Peyer's patch (tissue), 4 donors: ENCODE measurements around the gene TOR4A. TPM values are rescaled to one million over a fixed set of nuclear protein-coding genes. Genes with fewer than 3 reads are reported as not detected.

Experiments
- DNase-seq, 3 donors: peaks; one replicate each; pipeline ENCODE4 v3.0.0-alpha.2; 2017 to 2019
- H3K27ac ChIP-seq, 4 donors: fragments of 200-600 bp; sonication (generic); one replicate each; pipeline ENCODE4 v1.5.1; 2016 to 2019
- H3K27me3 ChIP-seq, 2 donors: fragments of 200-600 bp; sonication (generic); one replicate each; pipeline ENCODE4 v1.5.1; 2019
- H3K36me3 ChIP-seq, 3 donors: fragments of 200-600 bp; sonication (generic); one replicate each; pipeline ENCODE4 v1.5.1; 2016 to 2019
- H3K4me1 ChIP-seq, 4 donors: fragments of 200-600 bp; sonication (generic); one replicate each; pipeline ENCODE4 v1.5.1; 2016 to 2019
- H3K4me3 ChIP-seq, 4 donors: fragments of 200-600 bp; sonication (generic); 1 replicate in 3 of 4; 2 replicates in 1 of 4; pipeline ENCODE4 v1.5.1; 2016 to 2019; ENCODE audit warnings: mild to moderate bottlenecking in 1 of 4
- H3K9me3 ChIP-seq, 4 donors: fragments of 200-600 bp; sonication (generic); one replicate each; pipeline ENCODE4 v1.5.1; 2016 to 2019; ENCODE audit warnings: mild to moderate bottlenecking in 1 of 4
- POLR2A ChIP-seq, 2 donors: fragments of 450-650 bp; IDR thresholded peaks; one replicate each; pipeline ENCODE4 v1.5.1; 2017; ENCODE audit warnings: antibody characterized with exemption in 2 of 2, mild to moderate bottlenecking in 2 of 2, moderate library complexity in 2 of 2
- total RNA-seq, 4 donors: library from RNA; depleted of rRNA; stranded (reverse); fragments of >200 nt; gene quantifications; one replicate each; pipeline ENCODE4 v1.1.0, GENCODE V29; 2016
- TF ChIP-seq, protein P1 (sequence below), 6 experiments: fragments of 450-650 bp in 4 of 6; fragments of 200-600 bp in 2 of 6; sonication (generic) in 1 of 6; IDR thresholded peaks; one replicate each; pipeline ENCODE4 v1.5.1; 2017 to 2019; ENCODE audit warnings: antibody characterized with exemption in 6 of 6, mild to moderate bottlenecking in 3 of 6, moderate library complexity in 1 of 6

The TOR4A gene
- total RNA-seq, 4 donors from 2014 or later = 33.8 to 45.7 (median 39.2) TPM

DNA sequence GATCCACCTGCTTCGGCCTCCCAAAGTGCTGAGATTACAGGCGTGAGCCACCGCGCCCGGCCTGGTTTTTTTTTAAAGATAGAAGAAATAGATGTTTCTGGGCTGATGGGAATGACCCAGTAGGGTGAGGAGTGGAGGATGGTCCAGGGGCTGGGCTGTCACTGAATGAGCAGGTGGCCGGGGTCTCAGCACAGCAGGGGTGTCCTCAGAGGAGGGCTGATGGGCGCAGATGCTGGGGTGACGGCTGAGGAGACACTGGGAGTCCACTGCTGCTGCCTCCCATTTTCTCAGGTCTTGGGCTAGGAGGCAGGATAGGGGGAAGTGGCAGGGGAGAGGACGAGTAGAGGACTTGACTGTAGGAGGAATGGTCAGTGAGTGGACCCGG is 2.3 kb upstream of the TOR4A start:
- no peak for TF ChIP-seq POLR2A (IDR thresholded peaks at IDR 0.05)
- TF ChIP-seq, protein P1, sequence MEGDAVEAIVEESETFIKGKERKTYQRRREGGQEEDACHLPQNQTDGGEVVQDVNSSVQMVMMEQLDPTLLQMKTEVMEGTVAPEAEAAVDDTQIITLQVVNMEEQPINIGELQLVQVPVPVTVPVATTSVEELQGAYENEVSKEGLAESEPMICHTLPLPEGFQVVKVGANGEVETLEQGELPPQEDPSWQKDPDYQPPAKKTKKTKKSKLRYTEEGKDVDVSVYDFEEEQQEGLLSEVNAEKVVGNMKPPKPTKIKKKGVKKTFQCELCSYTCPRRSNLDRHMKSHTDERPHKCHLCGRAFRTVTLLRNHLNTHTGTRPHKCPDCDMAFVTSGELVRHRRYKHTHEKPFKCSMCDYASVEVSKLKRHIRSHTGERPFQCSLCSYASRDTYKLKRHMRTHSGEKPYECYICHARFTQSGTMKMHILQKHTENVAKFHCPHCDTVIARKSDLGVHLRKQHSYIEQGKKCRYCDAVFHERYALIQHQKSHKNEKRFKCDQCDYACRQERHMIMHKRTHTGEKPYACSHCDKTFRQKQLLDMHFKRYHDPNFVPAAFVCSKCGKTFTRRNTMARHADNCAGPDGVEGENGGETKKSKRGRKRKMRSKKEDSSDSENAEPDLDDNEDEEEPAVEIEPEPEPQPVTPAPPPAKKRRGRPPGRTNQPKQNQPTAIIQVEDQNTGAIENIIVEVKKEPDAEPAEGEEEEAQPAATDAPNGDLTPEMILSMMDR (IDR thresholded peaks at IDR 0.05) = no peak
- H3K27me3 ChIP-seq = no peaks in the 10 kb centered on the region
- peaks cover 0 to 38% (median 3%) of the 10 kb centered on the region in 3 donors for H3K36me3 ChIP-seq
- peaks cover 11 to 36% (median 21%) of the 10 kb centered on the region in 4 donors for H3K4me1 ChIP-seq
- no peak overlapping the region for H3K4me3 ChIP-seq
- H3K27ac ChIP-seq = peak overlapping the region in 1 of 4 donors; percentile 92
- DNase-seq = no peak
- H3K9me3 ChIP-seq = no peaks in the 10 kb centered on the region

- H3K9me3 ChIP-seq = no peaks in the 10 kb centered on the region
- no peak for TF ChIP-seq POLR2A (IDR thresholded peaks at IDR 0.05)
- TF ChIP-seq, protein P1 (IDR thresholded peaks at IDR 0.05) = no peak
- no peak overlapping the region for H3K4me3 ChIP-seq
- DNase-seq = no peak
- H3K36me3 ChIP-seq = peaks cover 0 to 35% (median 3%) of the 10 kb centered on the region in 3 donors
- peaks cover 11 to 42% (median 21%) of the 10 kb centered on the region in 4 donors for H3K4me1 ChIP-seq
- H3K27me3 ChIP-seq = no peaks in the 10 kb centered on the region
- peak overlapping the region; percentile 83 to 92 (median 86) for H3K27ac ChIP-seq
Observed at GRCh38 chr9:137275588-137276472, 1.7 kb upstream of the TOR4A start.

DNA sequence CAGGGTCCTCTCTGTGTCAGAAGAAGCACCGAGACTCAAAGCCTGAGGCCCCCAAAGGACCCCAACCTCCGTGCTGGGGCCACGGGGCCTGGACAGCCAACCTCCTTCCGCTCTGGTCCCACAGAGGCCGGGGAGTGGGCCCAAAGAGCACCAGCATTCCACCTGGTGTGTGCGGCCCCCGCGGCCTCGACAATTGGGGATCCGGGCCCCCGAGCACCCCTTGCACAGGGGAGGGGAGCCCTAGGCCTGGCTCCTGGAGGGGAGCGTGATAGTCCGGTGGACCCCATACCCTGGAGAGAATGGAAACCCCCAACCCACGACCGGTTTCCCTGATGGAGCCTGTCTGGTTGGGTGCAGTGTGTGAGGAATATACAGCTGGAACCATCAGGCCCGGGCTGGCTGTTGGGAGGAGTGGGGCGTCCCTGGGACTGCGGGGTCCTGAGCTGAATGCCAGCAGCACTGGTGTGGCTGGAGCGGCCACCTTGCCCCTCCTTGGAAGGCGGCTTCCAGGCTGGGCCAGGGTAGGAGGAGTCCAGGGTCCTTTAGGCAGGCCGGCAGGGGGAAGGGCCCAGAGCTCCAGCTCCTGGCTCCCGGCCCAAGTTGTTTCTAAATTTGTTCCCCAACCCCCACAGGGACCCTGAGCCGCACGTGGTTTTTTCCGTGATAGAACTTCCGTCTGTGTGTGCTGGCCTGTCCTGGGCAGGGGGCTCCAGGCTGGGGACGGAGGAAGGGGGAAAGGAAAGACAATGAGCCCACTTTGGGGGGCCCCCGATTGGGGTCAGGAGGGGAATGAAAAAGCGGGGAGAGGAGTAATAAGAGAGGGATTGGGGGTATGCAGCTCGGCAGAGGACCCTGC is 825 bp upstream of the TOR4A start:
- peaks cover 11 to 46% (median 21%) of the 10 kb centered on the region in 4 donors for H3K4me1 ChIP-seq
- H3K36me3 ChIP-seq = peaks cover 0 to 31% (median 3%) of the 10 kb centered on the region in 3 donors
- TF ChIP-seq, protein P1 (IDR thresholded peaks at IDR 0.05) = no peak
- TF ChIP-seq POLR2A (IDR thresholded peaks at IDR 0.05) = no peak
- peak overlapping the region; percentile 83 to 92 (median 86) for H3K27ac ChIP-seq
- peak overlapping the region; percentile 56 to 75 (median 66) for H3K4me3 ChIP-seq
- peak; percentile 59 to 78 (median 69) for DNase-seq
- no peaks in the 10 kb centered on the region for H3K9me3 ChIP-seq
- no peaks in the 10 kb centered on the region for H3K27me3 ChIP-seq

GRCh38 chr9:137278061-137278701 is 655 bp downstream of the TOR4A start:
- Histone ChIP-seq H3K4me3 (peak overlapping the region; percentile 56 to 75 (median 66)), H3K36me3 (peaks cover 0 to 17% (median 3%) of the 10 kb centered on the region in 3 donors), H3K9me3 (no peaks in the 10 kb centered on the region), H3K27me3 (no peaks in the 10 kb centered on the region), H3K27ac (peak overlapping the region; percentile 83 to 92 (median 86)), H3K4me1 (peaks cover 11 to 46% (median 21%) of the 10 kb centered on the region in 4 donors)
- DNase-seq = peak; percentile 66 to 70 (median 67)
- TF ChIP-seq, protein P1 (IDR thresholded peaks at IDR 0.05) = no peak
- no peak for TF ChIP-seq POLR2A (IDR thresholded peaks at IDR 0.05)
